GM18526 (cell line): ENCODE data around the gene SNCG.
A peak's percentile ranks its signal among the peaks of the same experiment; 100 is the strongest.

Source experiments
- POLR2A ChIP-seq: IDR thresholded peaks from 3 replicates; pipeline ENCODE4 v1.6.1; 2011; ENCODE audit not compliant: insufficient read length; ENCODE audit errors: extremely low read depth

SNCG gene

GRCh38 chr10:86965986-86966654 is 7.7 kb downstream of the SNCG start:
- TF ChIP-seq POLR2A, result no peak

DNA sequence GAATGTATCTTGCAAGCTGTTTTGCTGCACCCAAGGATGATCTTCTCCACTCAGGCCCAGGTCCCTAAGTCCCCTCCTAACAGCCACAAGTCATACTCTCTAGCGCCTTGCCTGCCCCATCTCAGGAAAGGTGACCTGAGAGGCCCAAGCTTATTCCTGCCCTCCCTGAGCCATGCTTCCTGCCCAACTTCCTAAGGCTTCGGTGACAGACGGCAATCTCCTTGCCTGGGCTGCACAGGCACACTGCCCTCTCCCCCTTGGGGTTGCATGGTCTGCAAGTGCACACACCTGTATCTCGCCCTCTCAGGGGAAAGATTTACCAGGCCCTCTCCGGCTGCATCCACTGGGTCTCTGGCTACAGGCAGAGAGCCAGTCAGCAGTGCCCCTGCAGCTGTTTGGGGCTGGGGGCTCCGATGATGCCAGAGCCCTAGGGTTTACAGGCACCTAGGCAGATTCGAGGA is 9.1 kb downstream of the SNCG start:
- TF ChIP-seq POLR2A, result no peak

DNA sequence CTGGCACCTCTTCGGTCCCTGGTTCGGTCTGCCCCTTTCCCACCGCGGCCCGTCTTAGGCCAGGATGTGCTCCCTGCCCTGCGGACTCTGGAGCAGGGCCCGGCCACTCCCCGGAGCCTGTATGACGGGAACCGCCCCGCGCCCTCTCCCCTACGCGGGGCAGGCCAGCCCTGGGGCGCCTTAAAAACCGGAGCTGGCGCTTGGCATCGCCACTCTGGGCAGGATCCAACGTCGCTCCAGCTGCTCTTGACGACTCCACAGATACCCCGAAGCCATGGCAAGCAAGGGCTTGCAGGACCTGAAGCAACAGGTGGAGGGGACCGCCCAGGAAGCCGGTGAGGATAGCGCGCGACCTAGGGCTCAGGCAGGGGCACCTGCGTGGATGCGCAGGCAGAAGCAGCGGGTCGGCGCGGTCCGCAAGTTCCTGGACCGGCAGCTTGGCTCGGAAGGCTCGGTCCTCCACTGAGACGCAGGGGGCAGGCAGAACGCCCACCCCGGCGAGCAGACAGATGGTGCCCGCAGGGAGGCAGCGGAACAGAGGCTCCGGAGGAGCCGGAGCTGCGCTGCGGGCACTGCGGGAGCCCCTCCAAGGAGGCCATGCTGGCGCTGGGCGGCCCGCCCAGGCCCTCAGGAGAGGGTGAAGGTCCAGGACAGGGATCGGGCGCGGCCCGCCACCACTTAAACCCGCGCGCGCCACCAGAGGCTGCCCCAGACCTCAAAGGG is 10.0 kb downstream of the SNCG start, which contains the start of gene ADIRF:
Gene ADIRF (plus strand): TSS at position 212 of the 723 bp plus-strand sequence. CDS start 63 bp downstream, at position 275.
- no peak for TF ChIP-seq POLR2A

DNA sequence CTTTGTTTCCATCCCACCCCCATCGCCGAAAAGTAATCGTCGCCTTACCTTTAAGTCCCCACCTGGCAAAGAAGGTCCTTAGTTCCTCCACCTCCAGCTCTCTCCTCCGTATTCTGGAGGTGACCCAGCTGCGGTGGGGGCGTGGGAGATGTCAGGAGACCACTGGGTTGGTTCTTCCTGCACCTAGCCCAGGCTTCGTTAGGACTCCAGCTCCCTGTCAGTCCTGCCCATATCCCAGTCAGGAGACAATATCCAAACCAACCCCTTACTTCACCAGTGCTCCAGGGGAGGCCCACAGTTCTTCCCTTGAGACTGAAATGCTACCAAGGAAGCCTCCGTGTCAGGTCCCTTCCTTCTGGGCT is 10.6 kb downstream of the SNCG start:
- TF ChIP-seq POLR2A, result no peak

DNA sequence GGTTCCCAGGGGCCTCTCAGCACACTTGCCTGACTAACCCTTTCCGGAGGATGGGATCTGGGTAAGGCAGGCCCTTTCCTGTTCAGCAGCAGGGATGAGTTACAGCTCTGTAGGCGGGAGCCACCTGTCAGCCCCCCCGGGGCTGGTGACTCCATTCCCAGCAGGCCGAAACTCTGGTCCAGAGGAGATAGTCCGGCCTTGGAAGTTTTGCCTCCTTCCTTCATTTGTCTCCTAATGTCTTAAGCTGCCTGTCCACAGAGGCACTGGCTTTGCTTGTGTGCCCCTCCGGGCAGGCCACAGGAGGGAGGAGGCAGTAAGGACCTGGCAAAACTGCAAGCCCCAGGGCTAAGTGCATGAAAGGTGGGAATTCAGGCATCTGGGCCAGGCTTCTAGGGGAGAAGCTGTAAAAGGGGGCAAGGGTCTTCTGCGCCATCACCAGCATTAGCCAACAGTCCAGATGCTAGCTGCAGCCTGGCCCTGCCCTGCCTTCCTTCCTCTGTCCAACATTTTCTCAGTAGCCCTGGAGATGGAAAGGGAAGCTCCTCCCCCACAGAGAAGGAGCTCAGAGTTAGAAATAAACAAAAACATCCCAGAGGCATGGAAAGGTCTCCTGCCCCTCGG is 11.1 kb downstream of the SNCG start:
- no peak for TF ChIP-seq POLR2A

DNA sequence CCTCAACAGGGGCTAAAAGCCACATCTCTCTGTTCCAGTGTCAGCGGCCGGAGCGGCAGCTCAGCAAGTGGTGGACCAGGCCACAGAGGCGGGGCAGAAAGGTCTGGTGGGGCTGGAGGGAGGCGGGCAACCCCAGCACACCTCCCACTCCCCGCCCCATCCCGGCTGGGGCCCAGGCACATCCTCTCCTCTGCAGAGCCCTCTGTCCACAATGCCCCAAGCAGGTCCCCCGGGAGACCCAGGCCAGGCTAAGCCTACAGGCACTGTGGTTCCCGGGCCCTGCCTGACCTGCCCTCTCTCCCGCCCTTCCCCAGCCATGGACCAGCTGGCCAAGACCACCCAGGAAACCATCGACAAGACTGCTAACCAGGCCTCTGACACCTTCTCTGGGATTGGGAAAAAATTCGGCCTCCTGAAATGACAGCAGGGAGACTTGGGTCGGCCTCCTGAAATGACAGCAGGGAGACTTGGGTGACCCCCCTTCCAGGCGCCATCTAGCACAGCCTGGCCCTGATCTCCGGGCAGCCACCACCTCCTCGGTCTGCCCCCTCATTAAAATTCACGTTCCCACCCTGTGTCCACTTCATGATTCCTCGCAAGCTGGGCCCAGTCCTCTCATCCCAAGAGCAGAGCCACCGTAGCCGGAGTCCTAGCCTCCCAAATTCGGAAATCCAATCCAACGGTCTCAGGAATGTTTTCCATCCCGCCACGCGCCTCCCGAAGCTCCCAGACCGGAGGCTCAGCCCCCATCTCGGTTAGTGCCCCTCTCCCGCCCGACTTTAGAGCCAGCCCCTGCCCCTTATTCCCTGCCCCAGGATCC is 12.0 kb downstream of the SNCG start:
- TF ChIP-seq POLR2A, result no peak

- TF ChIP-seq POLR2A, result peak; percentile 75
Observed at GRCh38 chr10:86970982-86971231, 12.5 kb downstream of the SNCG start.

DNA sequence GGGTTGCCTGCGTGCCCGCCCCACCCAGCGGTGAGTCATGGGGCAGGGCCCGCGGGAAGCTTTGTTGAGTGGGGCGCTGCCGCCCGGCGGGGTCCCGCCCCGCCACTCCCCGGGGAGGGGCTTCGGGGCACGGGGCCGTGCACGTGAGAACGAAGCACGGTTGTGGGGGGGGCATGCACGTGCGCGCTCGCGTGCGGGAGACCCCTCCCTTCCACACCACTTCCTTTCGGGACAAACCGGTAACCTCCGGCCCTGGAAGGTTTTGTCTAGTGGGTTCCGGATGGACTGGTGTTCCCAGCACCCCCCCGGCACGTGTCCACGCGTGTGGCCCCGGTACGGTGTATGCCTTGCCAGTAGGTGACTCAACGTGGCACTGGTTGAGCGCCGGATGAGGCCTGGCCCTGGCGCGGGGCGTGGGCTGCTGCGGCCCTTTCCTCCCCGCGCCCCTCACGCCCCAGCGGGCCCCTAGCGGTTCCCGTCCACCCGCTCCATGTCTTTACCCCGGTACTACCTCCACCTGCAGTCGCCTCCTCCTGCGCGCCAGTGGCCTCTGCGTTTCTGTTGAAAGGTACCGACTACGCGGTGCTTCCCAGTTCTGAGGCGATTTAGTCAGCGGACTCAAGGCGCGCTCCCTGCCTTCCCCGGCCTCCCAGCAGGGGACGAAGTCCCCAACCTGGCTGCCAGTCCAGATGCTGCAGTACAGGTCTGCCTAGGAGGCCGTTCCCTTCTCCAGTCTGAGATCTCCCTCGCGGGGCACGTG is 13.0 kb downstream of the SNCG start:
- TF ChIP-seq POLR2A, result no peak

GRCh38 chr10:86972613-86973380 is 14.4 kb downstream of the SNCG start:
- no peak for TF ChIP-seq POLR2A

DNA sequence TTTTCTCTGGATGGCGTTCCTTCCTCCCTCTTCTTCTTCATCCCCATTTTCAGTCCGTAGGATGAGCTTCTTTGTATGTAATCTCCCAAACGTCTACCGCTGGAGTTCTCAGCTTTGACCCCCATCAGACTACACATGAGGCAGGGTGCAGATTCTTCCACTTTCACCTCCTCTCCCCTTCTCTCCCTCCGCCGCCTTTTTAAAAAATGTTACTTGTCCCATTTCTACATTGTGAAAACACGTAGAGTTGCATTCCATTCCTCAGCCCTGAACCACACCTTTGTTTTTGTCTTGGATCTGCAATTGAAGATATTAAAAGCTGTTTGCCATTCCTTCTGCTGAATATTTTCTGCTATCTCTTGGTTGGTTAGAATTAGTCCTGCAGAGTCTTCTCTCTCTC is 16.1 kb downstream of the SNCG start:
- no peak for TF ChIP-seq POLR2A

GRCh38 chr10:86976362-86977056 is 18.1 kb downstream of the SNCG start:
- TF ChIP-seq POLR2A, result no peak

GRCh38 chr10:86979296-86979818 is 21.0 kb downstream of the SNCG start:
- TF ChIP-seq POLR2A, result no peak

- TF ChIP-seq POLR2A, result no peak
Observed at GRCh38 chr10:86979977-86980448, 21.6 kb downstream of the SNCG start.
